ENCODE results near the gene NPC2.
"Not testable (repeated sequence)": the region's sequence is repeated elsewhere in the genome, so short reads cannot be mapped to it uniquely, and the experiment has no call there.

The NPC2 gene

DNA sequence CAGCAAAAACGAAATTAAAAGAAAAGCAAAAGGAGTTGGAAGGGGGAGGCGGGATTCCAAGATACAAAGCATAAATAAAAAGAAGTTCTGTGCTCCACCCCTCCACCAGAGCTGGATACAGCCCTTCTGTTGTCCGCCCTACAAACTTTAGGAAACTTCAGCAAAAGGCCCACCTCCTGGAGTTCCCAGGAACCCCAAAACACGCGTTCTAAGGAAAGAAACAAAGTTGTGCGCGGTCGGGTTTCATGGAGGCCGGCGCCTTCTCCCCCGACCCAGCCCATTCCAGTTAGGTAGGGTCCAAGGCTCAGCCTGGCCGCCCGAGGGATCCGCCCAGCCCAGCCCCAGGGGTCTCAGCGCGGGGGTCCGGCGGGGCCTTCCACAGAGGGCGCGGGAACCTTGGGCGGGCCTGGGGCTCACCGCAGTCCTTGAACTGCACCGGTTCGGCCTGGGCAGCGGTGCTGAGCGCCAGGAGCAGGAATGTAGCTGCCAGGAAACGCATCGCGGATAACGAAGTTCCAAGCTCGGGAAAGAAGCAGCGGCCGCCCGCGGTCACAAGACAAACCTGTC, at the start of gene NPC2:
Gene NPC2 (minus strand): TSS at position 530 of the 567 bp plus-strand sequence. CDS start 31 bp downstream, at position 499.
- no peak for DNase-seq

DNA sequence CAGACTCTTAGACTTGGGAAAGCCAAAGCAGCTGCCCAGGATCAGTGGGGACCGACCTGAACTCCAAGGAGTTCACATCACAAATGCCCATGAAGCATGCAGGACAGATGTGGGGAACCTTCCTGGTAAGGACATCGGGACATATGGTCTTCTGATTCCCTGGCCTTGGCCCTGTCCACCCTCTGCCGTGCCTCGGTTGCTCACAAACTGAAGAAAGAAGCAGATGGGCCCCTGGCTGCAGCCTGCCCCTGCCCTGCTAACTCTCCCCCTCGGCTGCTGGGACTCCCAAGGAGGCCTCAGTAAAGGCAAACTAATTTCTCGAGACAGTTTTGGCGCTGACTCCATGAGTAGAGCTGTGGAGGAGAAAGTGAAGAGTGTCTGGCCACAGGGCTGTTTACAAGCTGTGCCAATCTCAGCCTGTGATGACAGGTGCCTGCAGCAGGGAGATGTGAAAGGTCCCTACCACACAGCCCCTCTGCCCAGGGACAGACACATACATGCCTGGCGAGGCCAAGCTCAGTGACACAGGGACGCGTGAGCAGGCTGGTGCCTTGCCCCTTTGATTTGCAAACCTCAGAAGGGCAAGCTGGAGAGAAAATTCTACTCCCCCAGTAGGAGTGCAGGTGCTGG, 49.1 kb upstream of the NPC2 start:
- DNase-seq, result no peak

DNA sequence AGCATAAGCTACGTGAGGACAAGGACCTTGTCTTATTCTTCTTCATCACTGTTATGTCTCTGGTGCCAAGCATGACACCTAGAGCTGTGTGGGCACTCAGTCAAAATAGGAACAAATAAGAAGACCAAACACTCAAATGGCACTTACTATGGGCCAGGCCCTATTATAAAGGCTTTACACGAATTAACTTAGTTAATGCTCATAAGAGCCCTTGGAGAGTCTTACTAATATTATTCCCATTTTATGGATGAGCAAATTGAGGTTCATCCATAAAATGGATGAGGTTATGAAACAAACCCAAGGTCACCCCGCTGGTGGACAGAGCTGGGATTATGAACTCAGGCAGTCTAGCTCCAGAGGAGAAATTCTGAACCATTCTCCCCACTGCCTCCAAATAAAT, 48.1 kb upstream of the NPC2 start:
- no peak for DNase-seq

DNA sequence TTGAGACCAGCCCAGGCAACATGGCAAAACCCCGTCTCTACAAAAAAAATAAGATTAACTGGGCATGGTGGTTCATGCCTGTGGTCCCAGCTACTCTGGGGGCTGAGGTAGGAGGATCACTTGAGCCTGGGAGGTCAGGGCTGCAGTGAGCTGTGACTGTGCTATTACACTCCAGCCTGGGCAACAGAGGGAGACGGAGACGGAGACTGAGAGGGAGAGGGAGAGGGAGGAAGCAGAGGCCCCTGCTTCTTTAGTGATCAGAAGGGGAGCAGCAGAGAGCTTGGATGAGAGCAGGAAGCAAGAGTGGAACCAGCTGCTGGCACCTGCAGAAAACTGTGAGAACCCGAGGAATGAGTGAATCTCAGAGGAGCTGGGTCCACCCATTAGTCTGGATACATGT, 46.4 kb upstream of the NPC2 start:
- DNase-seq, result no peak

- no peak for DNase-seq
Measured at GRCh38 chr14:74538411-74539391, 45.6 kb upstream of the NPC2 start.

DNA sequence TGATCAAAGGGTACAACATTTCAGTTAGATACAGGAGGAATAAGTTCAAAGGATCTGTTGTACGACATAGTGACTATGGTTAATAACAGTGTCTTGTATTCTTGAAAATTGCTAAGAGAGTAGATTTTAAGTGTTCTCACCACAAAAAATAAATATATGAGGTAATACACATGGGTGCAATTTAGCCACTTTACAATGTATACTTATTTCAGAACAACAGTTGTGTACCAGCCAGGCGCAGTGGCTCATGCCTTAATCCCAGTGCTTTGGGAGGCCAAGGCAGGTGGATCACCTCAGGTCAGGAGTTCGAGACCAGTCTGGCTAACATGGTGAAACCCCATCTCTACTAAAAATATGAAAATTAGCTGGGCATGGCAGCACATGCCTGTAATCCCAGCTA, 43.2 kb upstream of the NPC2 start:
- DNase-seq, result not testable (repeated sequence)

DNA sequence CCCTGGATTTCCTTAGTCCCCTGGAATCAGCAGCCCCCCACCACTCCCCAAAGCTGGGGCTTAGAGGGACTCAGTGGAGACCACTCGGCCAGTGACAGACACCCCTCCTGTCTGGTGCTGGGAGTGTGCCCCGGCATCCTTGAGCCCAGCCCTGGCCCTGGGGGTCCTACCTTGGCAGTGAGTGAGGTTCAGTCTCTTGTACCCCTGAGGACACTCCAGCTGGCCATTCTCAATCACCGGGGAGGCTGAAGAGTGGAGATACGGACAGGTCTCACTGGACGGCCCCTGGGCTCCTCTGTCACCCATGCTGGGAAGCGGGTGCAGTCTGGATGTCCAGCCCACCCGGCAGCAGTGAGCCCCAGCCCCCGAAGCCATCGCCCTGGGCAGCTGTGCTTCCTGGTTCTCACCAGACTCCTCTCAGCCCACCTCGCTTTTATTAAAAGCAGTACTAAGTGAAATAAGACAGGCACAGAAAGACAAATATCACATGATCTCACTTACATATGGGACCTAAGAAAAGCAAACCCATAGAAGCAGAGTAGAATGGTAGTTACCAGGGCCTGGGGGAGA, 42.7 kb upstream of the NPC2 start:
- no peak for DNase-seq

- no peak for DNase-seq
Measured at GRCh38 chr14:74533576-74533975, 40.5 kb upstream of the NPC2 start.

GRCh38 chr14:74532246-74532645, 39.1 kb upstream of the NPC2 start:
- DNase-seq, result no peak

DNA sequence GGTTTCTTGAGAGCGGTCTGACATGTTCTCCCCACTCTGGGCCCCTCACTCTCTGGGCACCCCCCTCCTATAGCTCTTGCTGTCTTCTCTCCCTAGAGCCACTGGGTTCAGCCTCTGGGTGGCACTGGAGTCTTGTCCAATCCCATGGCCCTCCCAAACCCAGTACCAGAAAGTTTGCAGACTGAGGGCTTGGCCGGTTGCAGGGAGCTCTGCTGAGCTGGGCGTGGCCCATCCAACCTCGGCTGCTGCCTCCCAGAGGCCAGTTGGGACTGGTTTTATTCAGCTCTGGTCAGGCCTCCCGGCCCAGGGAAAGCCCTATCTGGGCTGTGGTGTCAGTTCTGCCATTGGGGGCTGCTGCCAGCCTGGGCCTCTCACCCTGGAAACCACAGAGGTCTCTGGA, 38.4 kb upstream of the NPC2 start:
- DNase-seq, result no peak

- no peak for DNase-seq
Measured at GRCh38 chr14:74531006-74531405, 37.9 kb upstream of the NPC2 start.

DNA sequence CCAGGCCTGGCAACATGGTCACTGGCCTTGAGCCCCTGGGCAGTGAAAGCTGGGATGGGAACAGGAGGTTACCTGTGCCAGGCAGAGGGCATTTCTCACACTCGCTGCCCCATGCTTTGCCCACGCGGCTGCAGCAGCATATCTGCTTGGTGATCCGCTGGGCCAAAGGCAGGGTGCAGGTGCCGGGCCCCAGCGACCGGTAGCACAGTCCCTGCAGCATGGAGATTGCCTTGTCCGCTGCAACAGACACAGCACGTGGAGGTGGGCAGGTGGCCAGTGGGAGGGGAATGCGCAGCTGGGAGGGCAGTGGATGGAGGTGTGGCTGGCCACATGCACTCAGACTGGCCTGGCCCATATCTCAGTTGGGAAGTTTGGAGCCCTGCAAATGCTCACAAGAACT, 35.8 kb upstream of the NPC2 start:
- no peak for DNase-seq

DNA sequence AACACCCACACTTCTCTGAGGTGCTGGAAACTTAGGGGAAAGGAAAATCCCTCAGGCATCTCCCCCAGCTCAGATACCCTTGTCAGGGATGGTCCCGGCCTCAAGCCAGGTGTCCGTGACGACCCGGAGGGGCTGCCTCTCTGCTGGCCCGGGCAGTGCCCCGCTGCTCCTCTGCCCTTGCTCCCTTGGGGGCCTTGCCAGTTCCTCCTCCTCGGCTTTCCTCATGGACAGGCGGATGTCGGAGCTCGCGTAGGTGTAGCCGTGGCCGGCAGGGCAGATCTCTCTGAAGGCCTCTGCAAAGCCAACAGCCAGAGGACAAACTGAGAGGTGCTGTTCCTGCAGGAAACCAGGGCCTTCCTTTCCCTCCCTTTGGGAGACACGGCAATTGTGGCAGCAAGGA, 35.3 kb upstream of the NPC2 start:
- DNase-seq, result no peak

DNA sequence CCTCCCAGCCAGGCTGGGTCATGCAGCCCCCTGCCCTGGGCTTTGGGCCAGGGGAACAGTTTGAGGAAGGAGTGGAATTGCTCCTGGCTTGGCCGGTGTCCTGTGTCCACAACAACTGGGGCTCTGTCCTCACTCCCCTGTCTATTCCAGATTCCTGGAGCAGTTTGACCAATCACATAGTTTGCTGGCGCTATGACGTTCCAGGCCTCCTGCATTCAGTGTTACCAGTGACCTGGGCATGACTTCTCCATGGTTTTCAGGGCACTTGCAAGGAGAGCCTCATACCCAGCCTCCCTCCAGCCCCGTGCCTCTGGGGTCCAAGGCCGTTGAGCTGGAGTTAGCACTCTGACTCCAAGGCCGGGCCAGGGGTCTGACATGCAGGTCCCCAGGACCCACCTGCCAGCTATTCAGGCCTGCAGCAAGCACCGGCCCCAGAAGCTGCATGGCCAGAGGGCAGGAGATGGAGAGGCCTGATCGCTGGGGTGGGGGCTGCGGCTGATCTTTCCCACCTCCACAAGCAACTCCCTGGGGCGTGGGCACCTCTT, 34.7 kb upstream of the NPC2 start:
- no peak for DNase-seq

DNA sequence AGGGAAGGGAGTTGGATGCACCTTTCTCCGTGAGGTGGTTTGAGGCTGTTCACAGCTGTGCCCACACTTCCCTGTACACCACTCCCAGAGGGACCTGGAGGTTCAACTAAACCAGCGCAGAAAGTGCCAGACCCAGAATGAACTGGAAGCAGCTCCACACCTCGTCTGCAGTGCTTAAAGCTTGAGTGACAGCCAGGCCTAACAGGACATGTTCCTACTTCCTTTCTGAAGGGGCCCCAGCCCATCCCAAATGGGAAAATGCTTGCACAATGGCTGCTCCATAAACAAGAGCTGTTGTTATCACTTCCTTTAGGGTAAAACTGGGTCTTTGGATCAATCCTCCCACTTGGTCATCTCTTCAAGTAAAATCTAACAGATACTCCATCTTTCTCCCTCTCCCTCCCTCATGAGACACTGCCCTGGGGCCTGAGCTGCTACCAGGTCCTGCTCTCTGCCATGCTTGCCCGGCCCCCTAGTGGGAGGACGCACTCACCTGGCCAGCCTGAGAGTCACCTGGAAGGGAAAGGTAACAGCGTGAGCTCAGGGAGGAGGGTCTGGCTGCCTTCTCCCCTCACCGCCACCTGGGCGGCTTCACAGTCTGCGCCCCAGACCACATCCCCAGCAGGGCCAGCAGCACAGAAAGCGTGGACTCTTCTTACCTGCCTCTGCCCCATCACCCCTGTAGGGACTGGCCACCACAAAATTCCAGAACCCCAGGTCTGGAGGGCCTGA, 33.9 kb upstream of the NPC2 start:
- no peak for DNase-seq

DNA sequence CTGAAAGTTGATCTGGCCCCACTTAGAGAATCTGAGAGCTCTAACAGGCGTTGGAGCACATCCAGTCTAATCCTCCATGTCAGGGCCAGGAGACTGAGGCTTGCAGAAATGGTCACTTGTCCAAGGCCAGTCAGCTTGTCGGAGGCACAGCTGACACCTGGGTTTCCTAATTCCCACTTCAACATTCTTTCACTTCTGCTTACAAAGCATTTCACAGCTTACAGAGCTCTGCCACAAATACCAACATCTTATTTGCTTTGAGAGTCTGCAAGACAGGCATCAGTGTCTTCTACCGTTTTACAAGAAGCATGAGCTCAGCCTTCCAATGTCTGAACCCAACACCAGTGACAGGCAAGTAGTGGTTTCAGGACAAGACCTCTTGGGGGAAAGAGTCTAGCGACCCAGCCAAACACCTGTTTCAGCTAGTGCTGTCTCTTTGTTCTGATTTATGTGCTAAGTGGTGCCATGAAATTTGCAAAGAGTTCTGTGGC, 32.3 kb upstream of the NPC2 start:
- no peak for DNase-seq

- DNase-seq, result no peak
Measured at GRCh38 chr14:74524812-74525135, 31.7 kb upstream of the NPC2 start.

GRCh38 chr14:74524076-74524811, 31.1 kb upstream of the NPC2 start:
- DNase-seq, result no peak

GRCh38 chr14:74522740-74523139, 29.6 kb upstream of the NPC2 start:
- DNase-seq, result no peak

DNA sequence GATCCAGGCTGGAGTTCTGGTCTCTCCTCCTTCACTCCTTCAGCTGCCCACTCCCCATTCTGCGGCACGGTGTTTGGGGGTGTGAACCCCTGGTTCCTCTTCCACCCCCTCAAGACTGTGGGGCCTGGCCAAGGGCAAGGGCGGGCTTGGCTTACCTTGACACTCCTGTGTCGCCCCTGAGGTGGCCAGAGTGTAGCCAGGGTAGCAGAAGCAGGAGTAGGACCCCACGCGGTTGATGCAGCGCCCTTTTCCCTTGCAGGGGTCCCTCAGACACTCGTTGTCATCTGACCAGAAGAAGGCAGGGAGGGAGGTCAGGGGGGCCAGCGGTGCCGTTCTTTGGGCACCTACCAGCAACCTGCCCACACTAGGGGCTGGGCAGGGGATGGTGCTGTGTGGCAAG, 28.7 kb upstream of the NPC2 start:
- DNase-seq, result no peak
